Measurements from ENCODE around the gene RMND5B. TPM values are rescaled to one million over a fixed set of nuclear protein-coding genes. Genes with fewer than 3 reads are reported as not detected.
"Not testable (repeated sequence)": the region's sequence is repeated elsewhere in the genome, so short reads cannot be mapped to it uniquely, and the experiment has no call there.

RMND5B gene
- total and polyA plus RNA-seq, 10 donors = 22.2 to 52.8 (median 36.1) TPM

DNA sequence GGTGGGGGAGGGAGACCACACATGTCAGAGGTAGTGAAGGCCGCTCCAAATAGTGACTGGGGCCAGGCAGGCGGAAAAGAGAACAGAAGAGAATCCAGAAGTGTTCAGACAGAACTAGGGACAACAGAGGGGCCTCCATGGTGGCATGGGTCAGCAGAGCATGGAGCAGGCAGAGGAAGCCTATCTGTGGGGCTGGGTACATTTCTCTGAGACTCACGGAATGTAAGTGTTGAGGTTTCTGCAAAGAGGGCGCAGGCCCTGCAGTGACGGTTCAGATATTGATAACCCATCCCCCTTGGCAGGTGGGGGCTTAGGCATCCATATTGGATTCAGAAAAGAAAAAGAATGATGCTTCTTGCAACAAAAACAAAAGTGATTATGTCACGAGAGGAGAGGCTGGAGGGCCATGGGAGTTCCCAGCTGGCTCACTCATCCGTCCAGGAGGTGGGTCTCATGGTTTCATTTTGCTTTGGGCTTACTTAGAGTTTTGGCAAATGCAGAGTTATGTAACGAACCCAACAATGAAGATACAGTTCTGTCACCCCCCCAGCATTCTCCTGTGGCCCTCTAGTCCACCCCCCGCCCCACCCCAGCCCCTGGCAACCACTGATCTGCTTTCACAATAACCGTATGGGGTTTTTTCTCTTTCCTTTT is 5.4 kb upstream of the RMND5B start:
- intact Hi-C loops (cut with DNase I; ENCODE audit: low total_unique reads) = no loop called here
- H3K27ac ChIP-seq = no peak overlapping the region
- DNase-seq = no peak
- WGBS, 5 donors = 68 to 87% (median 77%) methylated on average over 10 of the region's 10 CpGs
- TF ChIP-seq, protein P1, sequence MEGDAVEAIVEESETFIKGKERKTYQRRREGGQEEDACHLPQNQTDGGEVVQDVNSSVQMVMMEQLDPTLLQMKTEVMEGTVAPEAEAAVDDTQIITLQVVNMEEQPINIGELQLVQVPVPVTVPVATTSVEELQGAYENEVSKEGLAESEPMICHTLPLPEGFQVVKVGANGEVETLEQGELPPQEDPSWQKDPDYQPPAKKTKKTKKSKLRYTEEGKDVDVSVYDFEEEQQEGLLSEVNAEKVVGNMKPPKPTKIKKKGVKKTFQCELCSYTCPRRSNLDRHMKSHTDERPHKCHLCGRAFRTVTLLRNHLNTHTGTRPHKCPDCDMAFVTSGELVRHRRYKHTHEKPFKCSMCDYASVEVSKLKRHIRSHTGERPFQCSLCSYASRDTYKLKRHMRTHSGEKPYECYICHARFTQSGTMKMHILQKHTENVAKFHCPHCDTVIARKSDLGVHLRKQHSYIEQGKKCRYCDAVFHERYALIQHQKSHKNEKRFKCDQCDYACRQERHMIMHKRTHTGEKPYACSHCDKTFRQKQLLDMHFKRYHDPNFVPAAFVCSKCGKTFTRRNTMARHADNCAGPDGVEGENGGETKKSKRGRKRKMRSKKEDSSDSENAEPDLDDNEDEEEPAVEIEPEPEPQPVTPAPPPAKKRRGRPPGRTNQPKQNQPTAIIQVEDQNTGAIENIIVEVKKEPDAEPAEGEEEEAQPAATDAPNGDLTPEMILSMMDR (IDR thresholded peaks at IDR 0.05 in 8 of 11, conservative IDR thresholded peaks at IDR 0.05 in 3 of 11) = no peak
- no peak for TF ChIP-seq POLR2A (IDR thresholded peaks at IDR 0.05)
- peaks cover 0 to 21% (median 0%) of the 10 kb centered on the region in 7 donors for H3K27me3 ChIP-seq (replicated peaks in 1 of 7)
- no peak overlapping the region for H3K4me3 ChIP-seq
- peaks cover 15 to 37% (median 27%) of the 10 kb centered on the region in 6 donors for H3K4me1 ChIP-seq
- H3K9me3 ChIP-seq = no peaks in the 10 kb centered on the region
- peaks cover 0 to 12% (median 0%) of the 10 kb centered on the region in 6 donors for H3K36me3 ChIP-seq

DNA sequence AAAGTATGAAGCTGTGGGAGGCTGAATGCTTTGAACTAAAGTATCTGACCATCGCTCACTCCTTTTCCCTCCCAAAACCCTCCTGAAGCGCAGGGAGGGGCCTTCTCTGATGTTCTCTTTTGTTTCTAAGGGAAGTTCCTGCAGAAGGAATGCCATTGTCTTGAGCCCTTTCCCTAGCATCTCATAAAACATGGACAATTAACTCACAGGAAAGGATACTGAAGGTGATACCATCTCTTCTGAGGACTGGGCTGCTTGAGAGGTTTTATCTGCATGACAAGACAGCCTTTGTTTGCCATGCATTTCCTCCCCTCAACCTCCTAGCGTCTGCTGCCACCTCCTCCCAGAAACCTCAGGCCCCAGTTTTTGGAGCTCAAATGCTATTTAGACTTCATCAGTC is 4.3 kb upstream of the RMND5B start:
- TF ChIP-seq, protein P1 (IDR thresholded peaks at IDR 0.05 in 8 of 11, conservative IDR thresholded peaks at IDR 0.05 in 3 of 11) = no peak
- no peak for TF ChIP-seq POLR2AphosphoS5 (IDR thresholded peaks at IDR 0.05)
- TF ChIP-seq POLR2A (IDR thresholded peaks at IDR 0.05) = no peak
- intact Hi-C loops (cut with DNase I; ENCODE audit: low total_unique reads) = no loop called here
- peaks cover 0 to 11% (median 0%) of the 10 kb centered on the region in 6 donors for H3K36me3 ChIP-seq
- no peak overlapping the region for H3K4me3 ChIP-seq
- H3K27me3 ChIP-seq (replicated peaks in 1 of 7) = peaks cover 0 to 9% (median 0%) of the 10 kb centered on the region in 7 donors
- WGBS, 5 donors = 62 to 84% (median 78%) methylated on average over 3 of the region's 3 CpGs
- no peak for DNase-seq
- H3K9me3 ChIP-seq = no peaks in the 10 kb centered on the region
- H3K27ac ChIP-seq = no peak overlapping the region
- peaks cover 4 to 32% (median 19%) of the 10 kb centered on the region in 6 donors for H3K4me1 ChIP-seq

DNA sequence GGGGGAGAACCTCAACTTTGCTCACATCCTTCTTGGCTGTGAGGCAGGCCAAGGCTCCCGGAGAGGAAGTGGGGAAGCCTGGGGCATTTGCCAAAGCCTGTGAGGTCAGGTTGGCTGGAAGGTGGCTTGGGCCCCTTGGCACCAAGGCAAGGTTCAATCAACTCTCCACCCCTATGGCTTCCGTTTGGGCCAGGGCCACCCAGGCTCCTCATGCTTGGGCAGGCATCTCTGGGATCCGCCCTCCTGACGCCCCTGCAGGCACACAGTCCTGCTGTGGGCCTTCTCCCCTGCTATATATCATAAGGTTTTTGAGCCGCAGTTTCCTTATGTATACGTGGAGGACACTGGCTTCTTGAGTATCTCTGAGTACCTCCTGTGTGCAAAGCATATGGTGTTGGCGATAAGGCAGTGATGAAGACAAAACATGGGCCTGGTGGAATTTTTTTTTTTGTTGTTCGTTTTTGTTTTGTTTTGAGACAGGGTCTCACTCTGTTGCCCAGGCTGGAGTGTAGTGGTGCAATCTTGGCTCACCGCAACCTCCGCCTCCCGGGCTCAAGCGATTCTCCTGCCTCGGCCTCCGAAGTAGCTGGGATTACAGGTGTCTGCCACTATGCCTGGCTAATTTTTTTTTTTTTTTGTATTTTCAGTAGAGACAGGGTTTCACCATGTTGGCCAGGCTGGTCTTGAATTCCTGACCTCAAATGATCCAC is 3.4 kb upstream of the RMND5B start:
- H3K9me3 ChIP-seq; intact Hi-C loops (cut with DNase I; ENCODE audit: low total_unique reads); H3K36me3 ChIP-seq; H3K27me3 ChIP-seq (replicated peaks in 1 of 7); DNase-seq; H3K4me3 ChIP-seq; H3K27ac ChIP-seq: not testable (repeated sequence)
- WGBS, 5 donors = 59 to 81% (median 76%) methylated on average over 11 to 14 of the region's 14 CpGs
- H3K4me1 ChIP-seq = peaks cover 7 to 32% (median 19%) of the 10 kb centered on the region in 6 donors

DNA sequence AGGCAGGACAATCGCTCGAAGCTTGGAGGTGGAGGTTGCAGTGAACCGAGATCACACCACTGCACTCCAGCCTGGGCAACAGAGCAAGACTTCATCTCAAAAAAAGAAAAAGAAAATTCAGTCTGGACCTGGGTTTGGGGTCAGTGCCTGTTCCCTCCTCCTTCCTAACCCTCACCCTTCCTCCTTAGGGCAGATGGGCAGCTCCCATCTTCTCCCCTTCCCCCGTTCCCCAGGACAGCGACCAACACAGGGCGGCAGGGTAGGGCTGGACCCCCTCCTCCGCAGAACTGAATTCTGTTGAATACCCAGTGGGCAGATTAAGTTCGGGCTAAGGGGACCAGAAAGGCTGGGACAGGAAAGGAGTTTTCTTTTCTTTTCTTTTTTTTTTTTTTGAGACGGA is 1.5 kb upstream of the RMND5B start:
- no peak for TF ChIP-seq POLR2A (IDR thresholded peaks at IDR 0.05)
- TF ChIP-seq, protein P1 (IDR thresholded peaks at IDR 0.05 in 8 of 11, conservative IDR thresholded peaks at IDR 0.05 in 3 of 11) = no peak
- no peak for TF ChIP-seq POLR2AphosphoS5 (IDR thresholded peaks at IDR 0.05)
- no peak overlapping the region for H3K27ac ChIP-seq
- no peak for DNase-seq
- H3K36me3 ChIP-seq = peaks cover 0 to 14% (median 4%) of the 10 kb centered on the region in 6 donors
- H3K4me1 ChIP-seq = peaks cover 7 to 37% (median 19%) of the 10 kb centered on the region in 6 donors
- no peaks in the 10 kb centered on the region for H3K9me3 ChIP-seq
- H3K27me3 ChIP-seq (replicated peaks in 1 of 7) = no peaks in the 10 kb centered on the region
- no peak overlapping the region for H3K4me3 ChIP-seq
- intact Hi-C loops (cut with DNase I; ENCODE audit: low total_unique reads) = no loop called here
- WGBS, 5 donors = 92 to 97% (median 94%) methylated on average over 8 to 9 of the region's 9 CpGs

DNA sequence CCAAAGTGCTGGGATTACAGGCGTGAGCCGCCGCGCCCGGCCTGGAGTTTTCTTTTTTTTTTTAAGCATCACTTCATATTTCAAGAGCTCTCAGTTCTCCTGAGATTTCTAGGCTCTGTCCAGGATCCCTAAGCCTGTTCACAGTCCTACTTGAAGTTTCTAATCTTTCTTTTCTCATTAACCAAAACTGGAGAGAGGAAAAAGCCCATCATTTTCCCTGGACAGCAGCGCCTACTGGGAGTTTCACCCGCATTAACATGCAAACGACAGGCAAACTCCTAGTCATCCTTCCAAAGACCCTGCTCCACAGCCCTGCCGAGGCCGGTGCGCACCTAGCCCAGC is 609 bp upstream of the RMND5B start:
- not testable (repeated sequence) for DNase-seq

More for the DNA sequence above, 609 bp upstream of the RMND5B start:
- H3K9me3 ChIP-seq; intact Hi-C loops (cut with DNase I; ENCODE audit: low total_unique reads); H3K27me3 ChIP-seq (replicated peaks in 1 of 7): not testable (repeated sequence)
- Histone ChIP-seq H3K27ac (peak overlapping the region; percentile 79 to 91 (median 89)), H3K4me3 (peak overlapping the region; percentile 54 to 92 (median 76)), H3K36me3 (peaks cover 0 to 23% (median 6%) of the 10 kb centered on the region in 6 donors), H3K4me1 (peaks cover 7 to 37% (median 19%) of the 10 kb centered on the region in 6 donors)
- 11 to 24% (median 17%) methylated on average over 10 to 11 of the region's 11 CpGs for WGBS, 5 donors
